ENCODE measurements around the gene SMCO4. TPM values are rescaled to one million over a fixed set of nuclear protein-coding genes. Genes with fewer than 3 reads are reported as not detected.
A peak's percentile ranks its signal among the peaks of the same experiment; 100 is the strongest.

Gene SMCO4
- total RNA-seq, 2 donors from 2014 or later: 49.3 to 82.4 TPM

DNA sequence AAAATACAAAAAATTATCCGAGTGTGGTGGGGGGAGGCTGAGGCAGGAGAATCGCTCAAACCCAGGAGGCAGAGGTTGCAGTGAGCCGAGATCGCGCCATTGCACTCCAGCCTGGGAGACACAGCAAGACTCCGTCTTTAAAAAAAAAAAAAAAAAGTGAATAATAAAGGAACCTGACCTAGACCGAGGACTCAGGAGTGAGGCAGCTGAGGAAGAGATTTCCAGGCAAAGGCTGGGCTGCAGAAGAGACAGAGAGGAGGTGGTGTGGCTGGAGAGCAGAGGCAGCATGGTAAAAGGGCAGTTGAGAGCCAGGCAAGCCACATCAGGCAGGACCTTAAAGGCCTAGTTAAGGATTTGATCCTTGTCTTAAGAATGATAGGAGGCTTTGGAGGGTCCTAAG lies 28.4 kb upstream of the SMCO4 start:
- ATAC-seq (replicated peaks): no peak
- Mint-ChIP-seq H3K36me3 (ENCODE audit: low read depth) (no peaks in the 10 kb centered on the region), H3K9me3 (no peaks in the 10 kb centered on the region), H3K27ac (no peak overlapping the region), H3K4me1 (no peaks in the 10 kb centered on the region), H3K27me3 (peaks cover 6% of the 10 kb centered on the region), H3K4me3 (no peak overlapping the region)

DNA sequence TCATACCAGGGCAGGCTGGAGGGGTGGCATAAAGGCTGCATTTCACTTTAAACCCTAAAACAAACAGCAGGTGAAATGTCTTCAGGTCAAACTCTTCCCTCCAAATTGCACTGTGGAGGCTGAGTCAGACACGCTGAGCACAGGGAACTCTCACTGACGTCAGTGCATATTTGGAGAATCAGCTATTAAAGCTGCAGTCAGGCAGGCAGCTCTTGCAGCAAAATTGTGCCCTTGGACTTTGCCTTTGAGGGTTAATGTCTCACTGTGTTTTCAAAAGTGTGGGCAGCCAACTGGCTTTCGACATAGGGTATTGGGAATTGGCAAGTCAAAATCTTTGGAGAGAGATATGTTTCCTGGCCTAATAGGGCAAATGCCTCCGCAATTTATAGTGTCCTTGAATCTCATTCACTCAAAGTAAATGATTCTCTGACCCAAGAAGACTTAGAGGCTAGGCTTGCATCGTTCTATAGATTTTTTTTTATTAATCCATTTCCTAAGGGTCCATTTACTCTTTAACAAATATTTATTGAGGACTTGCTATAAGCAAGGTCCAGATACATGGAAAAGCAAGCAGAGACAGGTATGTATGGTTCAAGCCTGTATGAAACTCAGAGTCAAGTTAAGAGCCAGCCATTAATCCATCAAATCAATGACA lies 27.7 kb upstream of the SMCO4 start:
- H3K4me1 Mint-ChIP-seq: no peaks in the 10 kb centered on the region
- no peak overlapping the region for H3K4me3 Mint-ChIP-seq
- H3K36me3 Mint-ChIP-seq (ENCODE audit: low read depth): no peaks in the 10 kb centered on the region
- H3K27me3 Mint-ChIP-seq: peaks cover 6% of the 10 kb centered on the region
- no peak overlapping the region for H3K27ac Mint-ChIP-seq
- H3K9me3 Mint-ChIP-seq: no peaks in the 10 kb centered on the region
- no peak for ATAC-seq (replicated peaks)

DNA sequence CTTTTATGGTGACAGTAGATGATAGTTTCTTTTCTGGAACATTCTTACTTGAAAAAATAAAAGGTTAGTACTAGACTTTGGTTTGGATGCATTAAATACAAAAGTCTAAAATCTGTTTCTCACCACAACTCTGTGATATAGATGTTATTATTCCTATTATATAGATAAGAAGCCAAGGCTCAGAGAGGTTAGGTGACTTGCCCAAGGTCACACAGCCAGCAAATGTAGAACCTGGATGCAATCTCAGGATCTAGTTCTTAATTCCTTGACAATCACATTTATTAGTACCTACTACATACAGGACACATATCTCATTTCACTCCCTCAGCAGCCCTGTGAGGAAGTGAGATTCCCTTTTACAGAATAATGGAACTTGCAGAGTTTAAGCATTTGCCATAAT lies 26.3 kb upstream of the SMCO4 start:
- H3K36me3 Mint-ChIP-seq (ENCODE audit: low read depth): no peaks in the 10 kb centered on the region
- peaks cover 3% of the 10 kb centered on the region for H3K27me3 Mint-ChIP-seq
- H3K4me3 Mint-ChIP-seq: no peak overlapping the region
- no peaks in the 10 kb centered on the region for H3K9me3 Mint-ChIP-seq
- H3K4me1 Mint-ChIP-seq: no peaks in the 10 kb centered on the region
- no peak overlapping the region for H3K27ac Mint-ChIP-seq
- ATAC-seq (replicated peaks): no peak

DNA sequence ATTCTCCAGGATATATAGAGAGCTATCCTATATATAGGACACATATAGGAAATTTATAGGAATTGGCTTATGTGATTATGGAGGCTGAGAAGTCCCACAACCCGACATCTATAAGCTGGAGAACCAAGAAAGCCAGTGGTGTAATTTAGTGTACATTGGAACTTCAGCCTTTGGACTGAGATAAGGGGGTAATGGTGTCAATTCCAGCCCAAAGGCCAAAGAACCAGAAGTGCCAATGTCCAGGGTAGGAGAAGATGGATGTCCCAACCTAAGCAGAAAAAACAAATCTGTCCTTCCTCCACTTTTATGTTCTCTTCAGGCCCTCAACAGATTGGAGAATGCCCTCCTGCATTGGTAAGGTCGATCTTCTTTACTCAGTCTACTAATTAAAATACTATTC lies 25.5 kb upstream of the SMCO4 start:
- H3K9me3 Mint-ChIP-seq: no peaks in the 10 kb centered on the region
- no peaks in the 10 kb centered on the region for H3K36me3 Mint-ChIP-seq (ENCODE audit: low read depth)
- no peaks in the 10 kb centered on the region for H3K4me1 Mint-ChIP-seq
- no peak overlapping the region for H3K27ac Mint-ChIP-seq
- no peak overlapping the region for H3K4me3 Mint-ChIP-seq
- ATAC-seq (replicated peaks): no peak
- H3K27me3 Mint-ChIP-seq: peaks cover 3% of the 10 kb centered on the region

DNA sequence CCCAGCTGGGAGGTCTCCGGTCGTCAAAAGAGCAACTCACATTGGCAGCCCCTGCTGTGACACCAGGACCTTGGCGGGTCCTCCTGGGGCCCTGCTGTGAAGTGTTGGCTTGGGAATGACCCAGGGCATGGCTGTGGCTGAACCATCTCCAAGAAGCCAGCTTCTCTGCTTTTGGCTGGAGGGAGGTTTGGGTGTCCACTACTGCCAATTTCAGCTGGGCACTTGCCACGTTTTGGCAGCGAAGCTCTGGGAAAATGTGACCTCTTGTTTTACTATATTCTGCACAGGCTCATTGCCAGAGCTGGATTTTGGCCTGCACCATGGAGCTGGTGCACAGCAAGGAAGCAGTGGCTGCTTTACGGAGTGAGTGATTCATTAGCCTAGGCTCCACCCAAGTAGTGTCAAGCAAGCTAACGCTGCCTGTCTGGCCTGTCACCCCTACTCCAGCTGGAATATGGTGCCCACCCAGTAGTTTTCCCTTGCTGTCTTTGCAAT lies 24.3 kb upstream of the SMCO4 start:
- peaks cover 3% of the 10 kb centered on the region for H3K27me3 Mint-ChIP-seq
- ATAC-seq (replicated peaks): no peak
- no peaks in the 10 kb centered on the region for H3K4me1 Mint-ChIP-seq
- no peak overlapping the region for H3K4me3 Mint-ChIP-seq
- no peaks in the 10 kb centered on the region for H3K9me3 Mint-ChIP-seq
- no peaks in the 10 kb centered on the region for H3K36me3 Mint-ChIP-seq (ENCODE audit: low read depth)
- no peak overlapping the region for H3K27ac Mint-ChIP-seq

DNA sequence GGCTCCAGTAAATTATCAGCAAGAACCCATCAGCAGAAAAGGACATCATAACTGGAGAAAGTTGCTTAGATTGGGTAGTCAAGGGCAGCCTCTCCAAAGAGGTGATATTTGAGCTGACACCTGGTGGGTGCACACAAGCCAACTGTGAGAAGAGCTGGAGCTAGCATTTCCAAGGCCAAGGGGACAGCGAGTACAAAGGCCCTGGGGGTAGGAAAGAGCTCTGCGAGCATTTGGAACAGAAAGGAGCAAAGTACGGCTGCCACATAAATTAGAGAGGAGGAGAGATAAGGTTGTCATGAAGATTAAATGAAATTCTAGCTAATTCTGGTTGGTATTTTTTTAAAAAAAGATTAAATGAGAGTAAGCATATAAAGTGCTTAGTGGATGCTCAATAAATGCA lies 21.7 kb upstream of the SMCO4 start:
- no peaks in the 10 kb centered on the region for H3K9me3 Mint-ChIP-seq
- H3K4me1 Mint-ChIP-seq: peaks cover 2% of the 10 kb centered on the region
- peaks cover 3% of the 10 kb centered on the region for H3K27me3 Mint-ChIP-seq
- H3K36me3 Mint-ChIP-seq (ENCODE audit: low read depth): no peaks in the 10 kb centered on the region
- no peak overlapping the region for H3K4me3 Mint-ChIP-seq
- H3K27ac Mint-ChIP-seq: no peak overlapping the region
- ATAC-seq (replicated peaks): no peak

DNA sequence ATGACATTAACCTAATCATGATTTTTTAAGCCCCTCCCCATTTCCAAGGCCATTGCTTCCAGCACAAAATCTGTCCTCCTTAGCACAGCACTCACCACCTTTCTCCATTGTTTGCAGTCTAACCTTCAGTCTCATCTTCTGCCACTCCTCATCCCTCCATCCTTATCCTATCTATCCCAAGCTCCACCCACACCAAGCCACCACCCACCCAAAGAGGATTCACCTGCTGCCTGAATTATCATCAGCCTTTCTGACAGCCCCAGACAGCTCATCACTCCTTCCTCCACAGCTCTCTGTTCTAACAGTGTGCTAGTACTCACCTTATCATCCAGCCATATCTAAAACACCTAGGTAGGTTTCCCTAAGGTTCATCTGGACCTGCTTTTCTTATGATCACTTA lies 20.7 kb upstream of the SMCO4 start:
- no peak overlapping the region for H3K27ac Mint-ChIP-seq
- no peaks in the 10 kb centered on the region for H3K9me3 Mint-ChIP-seq
- no peak overlapping the region for H3K4me3 Mint-ChIP-seq
- no peak for ATAC-seq (replicated peaks)
- peaks cover under 1% of the 10 kb centered on the region for H3K27me3 Mint-ChIP-seq
- peaks cover 9% of the 10 kb centered on the region for H3K4me1 Mint-ChIP-seq
- H3K36me3 Mint-ChIP-seq (ENCODE audit: low read depth): no peaks in the 10 kb centered on the region

DNA sequence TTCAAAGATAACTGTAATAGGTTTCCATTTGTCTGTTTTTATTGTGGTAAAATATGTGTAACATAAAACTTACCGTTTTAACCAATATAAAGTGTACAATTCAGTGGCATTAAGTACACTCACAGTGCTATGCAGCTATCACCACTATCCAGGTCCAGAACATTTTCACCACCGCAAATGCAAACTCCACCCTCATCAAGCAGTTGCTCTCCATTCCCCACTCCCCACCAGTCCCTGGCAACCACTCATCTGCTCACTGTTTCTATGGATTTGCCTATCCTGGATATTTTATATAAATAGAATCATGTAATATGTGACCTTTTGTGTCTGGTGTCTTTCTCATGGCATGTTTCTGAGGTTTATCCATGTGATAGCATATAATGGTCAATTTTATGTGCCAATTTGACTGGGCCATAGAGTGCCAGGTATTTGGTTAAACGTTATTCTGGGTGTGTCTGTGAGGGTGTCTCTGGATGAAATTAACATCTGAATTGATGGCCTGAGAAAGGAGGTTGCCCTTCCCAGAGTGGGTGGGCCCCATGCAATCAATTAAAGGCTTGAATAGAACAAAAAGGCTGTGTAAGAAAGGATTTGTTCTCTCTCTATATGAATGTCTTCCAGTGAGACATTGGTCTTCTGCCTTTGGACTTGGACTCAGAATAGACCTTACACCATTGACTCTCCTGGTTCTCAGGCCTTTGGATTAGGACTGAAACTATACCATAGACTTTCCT lies 17.2 kb upstream of the SMCO4 start:
- Mint-ChIP-seq H3K27ac (no peak overlapping the region), H3K36me3 (ENCODE audit: low read depth) (no peaks in the 10 kb centered on the region), H3K4me1 (peaks cover 9% of the 10 kb centered on the region), H3K9me3 (no peaks in the 10 kb centered on the region), H3K4me3 (peak overlapping the region; percentile 1), H3K27me3 (peaks cover 4% of the 10 kb centered on the region)
- no peak for ATAC-seq (replicated peaks)

DNA sequence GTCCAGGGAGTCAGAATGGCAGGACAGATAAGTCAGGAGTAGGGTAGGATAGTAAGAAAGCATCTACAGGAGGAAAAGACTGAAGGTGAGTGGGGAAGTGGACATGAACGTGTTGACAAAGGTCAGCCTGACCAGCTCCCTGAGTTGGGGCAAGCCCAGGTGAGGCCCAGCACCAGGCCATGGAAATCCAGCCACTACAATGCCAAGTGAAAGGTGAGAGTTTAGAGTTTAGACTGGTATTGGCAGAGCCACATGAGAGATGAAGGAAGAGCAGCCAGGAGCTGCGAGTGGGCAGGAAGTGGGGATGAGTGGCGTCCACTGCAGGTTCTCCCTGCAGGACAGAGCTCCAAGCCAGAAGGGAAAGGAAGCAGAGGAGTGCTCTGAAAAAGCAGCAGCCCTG lies 16.5 kb upstream of the SMCO4 start:
- no peak for ATAC-seq (replicated peaks)
- H3K4me3 Mint-ChIP-seq: peak overlapping the region; percentile 1
- H3K27ac Mint-ChIP-seq: peak overlapping the region; percentile 23

DNA sequence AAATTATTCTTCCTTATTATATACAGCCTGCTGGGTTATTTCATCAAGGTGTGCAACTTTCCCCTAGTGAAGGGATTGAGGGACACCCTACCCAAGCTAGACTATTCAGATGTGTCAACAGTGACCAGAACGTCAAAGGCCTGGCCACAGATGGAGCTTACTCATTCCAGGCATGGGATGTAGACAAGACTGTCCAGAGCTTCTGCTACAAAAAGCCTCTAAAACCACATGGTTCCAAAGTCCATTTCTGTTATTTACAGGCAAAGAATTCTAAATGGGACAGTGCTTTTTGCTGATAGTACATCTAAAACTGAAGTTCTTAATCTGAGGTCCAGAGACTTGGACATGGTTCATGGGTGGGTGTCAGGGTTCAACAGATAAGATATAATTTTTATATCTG lies 9.7 kb upstream of the SMCO4 start:
- no peak for ATAC-seq (replicated peaks)
- no peaks in the 10 kb centered on the region for H3K9me3 Mint-ChIP-seq
- no peak overlapping the region for H3K4me3 Mint-ChIP-seq
- no peak overlapping the region for H3K27ac Mint-ChIP-seq
- H3K4me1 Mint-ChIP-seq: no peaks in the 10 kb centered on the region
- peaks cover 25% of the 10 kb centered on the region for H3K27me3 Mint-ChIP-seq
- H3K36me3 Mint-ChIP-seq (ENCODE audit: low read depth): no peaks in the 10 kb centered on the region

More for the DNA sequence above, 16.5 kb upstream of the SMCO4 start:
- Mint-ChIP-seq H3K9me3 (no peaks in the 10 kb centered on the region), H3K27me3 (peaks cover 10% of the 10 kb centered on the region), H3K36me3 (ENCODE audit: low read depth) (no peaks in the 10 kb centered on the region), H3K4me1 (peaks cover 9% of the 10 kb centered on the region)

DNA sequence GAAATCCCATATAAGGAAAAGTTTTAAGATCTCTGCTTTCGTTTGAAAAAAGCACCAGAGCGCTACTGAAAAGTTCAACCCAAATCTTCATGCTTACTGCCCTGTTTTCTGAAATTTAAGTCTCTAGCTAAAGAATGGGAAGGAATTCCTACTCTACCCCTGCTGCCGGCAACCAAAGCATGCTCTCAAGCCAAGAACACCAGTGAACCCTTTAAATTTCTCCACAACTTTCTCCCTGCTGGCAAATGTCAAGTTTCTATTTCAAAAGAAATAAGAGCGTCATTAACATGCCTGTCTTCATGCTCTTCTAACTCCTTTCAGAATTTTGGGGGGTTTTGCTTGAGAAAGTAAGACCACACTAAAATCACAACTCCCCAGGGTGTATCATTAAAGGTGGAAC lies 6.8 kb upstream of the SMCO4 start:
- no peak overlapping the region for H3K4me3 Mint-ChIP-seq
- no peaks in the 10 kb centered on the region for H3K36me3 Mint-ChIP-seq (ENCODE audit: low read depth)
- H3K27me3 Mint-ChIP-seq: peaks cover 21% of the 10 kb centered on the region
- no peak overlapping the region for H3K27ac Mint-ChIP-seq
- ATAC-seq (replicated peaks): no peak
- peaks cover 4% of the 10 kb centered on the region for H3K4me1 Mint-ChIP-seq
- H3K9me3 Mint-ChIP-seq: no peaks in the 10 kb centered on the region

DNA sequence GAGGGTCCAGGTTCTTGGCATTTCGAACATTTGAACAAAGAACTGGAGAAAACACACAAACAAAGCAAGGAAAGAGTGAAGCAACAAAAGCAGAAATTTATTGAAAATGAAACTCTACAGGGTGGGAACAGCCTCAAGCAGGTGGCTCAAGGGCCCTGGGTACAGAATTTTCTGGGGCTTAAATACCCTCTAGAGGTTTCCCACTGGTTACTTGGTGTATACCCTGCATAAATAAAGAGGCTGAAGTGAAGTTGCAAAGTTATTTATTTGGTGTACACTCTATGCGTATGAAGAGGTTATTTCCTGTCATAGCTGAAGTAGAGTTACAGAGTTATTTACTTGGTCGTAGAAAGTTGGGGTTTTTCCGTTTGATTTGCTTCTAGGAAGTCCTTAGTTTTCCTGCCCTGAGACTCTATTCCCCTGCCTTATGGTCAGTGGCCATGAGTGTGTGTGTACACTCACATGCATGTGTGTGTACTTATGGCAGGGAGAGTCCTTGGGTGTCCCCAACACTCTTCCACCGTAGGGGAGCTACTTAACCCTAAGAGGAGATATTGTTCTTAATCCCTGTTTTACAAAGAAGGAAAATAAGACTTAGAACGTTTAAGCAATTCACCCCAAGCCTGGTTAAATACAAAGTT lies 5.6 kb upstream of the SMCO4 start:
- Mint-ChIP-seq H3K4me1 (peaks cover 4% of the 10 kb centered on the region), H3K36me3 (ENCODE audit: low read depth) (no peaks in the 10 kb centered on the region), H3K27ac (no peak overlapping the region), H3K9me3 (no peaks in the 10 kb centered on the region), H3K4me3 (no peak overlapping the region), H3K27me3 (peaks cover 17% of the 10 kb centered on the region)
- no peak for ATAC-seq (replicated peaks)

DNA sequence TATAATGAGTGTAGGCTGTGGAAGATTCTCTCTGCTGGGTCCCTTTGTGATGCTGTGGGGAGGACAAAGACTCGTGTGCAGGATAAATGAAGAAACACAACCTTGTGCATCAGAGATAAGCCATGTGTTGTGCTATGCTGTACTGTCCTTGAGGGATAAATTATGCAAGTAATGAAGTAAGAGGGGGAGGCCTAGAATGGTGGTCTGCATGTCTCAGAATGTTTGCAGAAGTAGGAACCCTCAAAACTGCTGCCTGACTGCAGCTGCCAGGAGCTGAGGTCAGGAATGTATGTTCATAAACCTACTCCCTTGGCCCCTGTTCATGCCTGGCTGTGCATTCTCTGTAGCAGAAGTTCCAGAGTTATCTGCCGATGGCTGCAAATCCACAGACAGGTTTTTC lies 4.6 kb upstream of the SMCO4 start:
- Mint-ChIP-seq H3K9me3 (no peaks in the 10 kb centered on the region), H3K4me3 (no peak overlapping the region), H3K36me3 (ENCODE audit: low read depth) (no peaks in the 10 kb centered on the region), H3K4me1 (peaks cover 8% of the 10 kb centered on the region), H3K27ac (no peak overlapping the region), H3K27me3 (peaks cover 15% of the 10 kb centered on the region)
- no peak for ATAC-seq (replicated peaks)

DNA sequence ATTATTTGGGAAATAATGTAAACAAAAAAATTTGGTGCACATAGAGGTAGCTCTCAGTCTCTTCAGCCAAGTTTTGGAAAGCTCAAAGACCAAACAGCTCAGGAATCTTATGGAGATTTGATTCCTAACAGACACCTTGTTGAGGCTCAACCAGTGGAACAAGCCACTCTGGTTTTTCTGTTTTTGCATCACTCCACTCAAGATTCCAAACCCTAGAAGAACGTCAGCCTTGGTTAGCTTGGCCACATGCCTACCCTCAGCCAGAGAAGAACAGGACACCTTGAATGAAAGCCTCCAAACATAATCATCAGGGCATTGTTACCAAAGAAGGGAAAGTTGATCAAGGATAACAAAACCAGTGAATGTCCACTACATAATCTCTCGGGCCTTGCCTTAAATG lies 3.8 kb upstream of the SMCO4 start:
- H3K9me3 Mint-ChIP-seq: no peaks in the 10 kb centered on the region
- H3K4me3 Mint-ChIP-seq: no peak overlapping the region
- H3K36me3 Mint-ChIP-seq (ENCODE audit: low read depth): no peaks in the 10 kb centered on the region
- H3K27ac Mint-ChIP-seq: no peak overlapping the region
- peaks cover 11% of the 10 kb centered on the region for H3K4me1 Mint-ChIP-seq
- no peak for ATAC-seq (replicated peaks)
- peaks cover 15% of the 10 kb centered on the region for H3K27me3 Mint-ChIP-seq

DNA sequence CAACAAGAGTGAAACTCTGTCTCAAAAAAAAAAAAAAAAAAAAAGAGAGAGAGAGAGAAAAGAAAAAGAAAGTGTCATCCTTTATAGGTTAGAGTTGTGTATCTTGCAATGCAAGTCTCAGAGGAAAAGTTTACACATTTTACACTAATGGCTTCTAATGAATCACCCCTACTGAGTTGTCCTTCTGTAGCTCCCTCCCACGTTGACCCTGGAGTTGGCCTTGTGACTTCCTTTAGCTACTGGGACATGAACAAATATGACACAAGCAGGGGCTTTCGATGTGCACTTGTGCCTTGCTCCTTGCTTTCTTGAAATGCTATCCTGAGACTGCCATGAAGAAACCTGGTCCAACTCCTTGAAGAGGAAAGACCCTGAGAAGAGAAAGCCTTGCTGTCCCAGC lies 2.4 kb upstream of the SMCO4 start:
- Mint-ChIP-seq H3K4me1 (peaks cover 15% of the 10 kb centered on the region), H3K4me3 (peak overlapping the region; percentile 13), H3K27me3 (peaks cover 8% of the 10 kb centered on the region), H3K36me3 (ENCODE audit: low read depth) (no peaks in the 10 kb centered on the region), H3K27ac (peak overlapping the region; percentile 19), H3K9me3 (no peaks in the 10 kb centered on the region)
- peak; percentile 37 for ATAC-seq (replicated peaks)

All from activated T-helper 17 cell treated with anti-CD3 and anti-CD28 coated beads, Interleukin-2, amount 50 U/mL, for 72 hours (primary cell).